ENCODE data around the gene TRIP10. TPM values are rescaled to one million over a fixed set of nuclear protein-coding genes. Genes with fewer than 3 reads are reported as not detected.

TRIP10 gene
- total and polyA plus RNA-seq, 10 of the 15 experiments (the other 5 are each of a cell fraction or from before 2014, with no cell fraction given): 0.79 to 54.5 (median 32.5) TPM

GRCh38 chr19:6710273-6711077 is 29.0 kb upstream of the TRIP10 start:
- no peak overlapping the region for H3K4me3 ChIP-seq
- ChIA-PET POLR2A (no interaction called here), RAD21 (ENCODE audit: unreplicated experiment) (no interaction called here), SMC1A (ENCODE audit: uncharacterized antibody, unreplicated experiment) (interaction anchor here (0.6 kb wide), 1 partner anchor 27 kb away, joined by 3 read pairs; the partner anchor contains the start of gene GPR108), CTCF (no interaction called here)
- DNase-seq (ENCODE audit: low read depth, low spot score): no peak
- intact Hi-C loops (cut with micrococcal nuclease; ENCODE audit: unreplicated experiment) (no loop called here), in situ Hi-C loops (cut with MboI) (no loop called here)
- H4K20me1 ChIP-seq (ENCODE audit: control insufficient read depth, insufficient read depth): no peaks in the 10 kb centered on the region
- BruUV-seq (replicated peaks): no TSS peak
- no peaks in the 10 kb centered on the region for H3K79me2 ChIP-seq (ENCODE audit: control insufficient read depth, insufficient read depth, low read length)
- H3K4me1 ChIP-seq (ENCODE audit: control insufficient read depth, insufficient read depth, low read length): no peaks in the 10 kb centered on the region
- H3K9me3 ChIP-seq (replicated peaks; ENCODE audit: control insufficient read depth, insufficient read depth, low read length): no peaks in the 10 kb centered on the region
- no peak overlapping the region for H3K9ac ChIP-seq (ENCODE audit: control insufficient read depth, insufficient read depth, low read length)
- FAIRE-seq: no peak
- no peak overlapping the region for H2AFZ ChIP-seq (ENCODE audit: control insufficient read depth, low read depth, low read length)
- ATAC-seq: peak; percentile 77
- no peak overlapping the region for H3K4me2 ChIP-seq (ENCODE audit: control insufficient read depth, insufficient read depth)
- 31% methylated on average over 29 of the region's 30 CpGs for WGBS (ENCODE audit: insufficient coverage, insufficient replicate concordance, low lambda C conversion rate, missing lambda C conversion rate)
- no peaks in the 10 kb centered on the region; a peak in 2 of 4 replicates for H3K27me3 ChIP-seq (replicated peaks in 1 of 2; ENCODE audit: control insufficient read depth in 2 of 2, insufficient read depth in 2 of 2, low read length in 1 of 2)
- no peaks in the 10 kb centered on the region for H3K36me3 ChIP-seq (ENCODE audit: control insufficient read depth in 2 of 2, insufficient read depth in 2 of 2, low read length in 1 of 2)
- no peak overlapping the region for H3K27ac ChIP-seq (ENCODE audit: control insufficient read depth, insufficient read depth)
- TF ChIP-seq BRCA1 (IDR thresholded peaks at IDR 0.05; ENCODE audit: low read depth, low read length) (no peak), HDAC6 (IDR thresholded peaks at IDR 0.05; ENCODE audit: unreplicated experiment) (no peak), CHD1 (IDR thresholded peaks at IDR 0.05; ENCODE audit: low read depth, low read length) (no peak), PKNOX1 (IDR thresholded peaks at IDR 0.05) (peak; percentile 70), ESRRA (IDR thresholded peaks at IDR 0.05; ENCODE audit: low read length) (no peak), MEF2A (IDR thresholded peaks at IDR 0.05; ENCODE audit: insufficient read depth, low read depth, low read length) (no peak), NBN (IDR thresholded peaks at IDR 0.05) (peak; percentile 30; the same call in 1 of the 2 replicates), PML (IDR thresholded peaks at IDR 0.05; ENCODE audit: low read length) (no peak), RAD51 (IDR thresholded peaks at IDR 0.05) (no peak), BACH1 (IDR thresholded peaks at IDR 0.05; ENCODE audit: borderline replicate concordance) (no peak), ZNF274 (IDR thresholded peaks at IDR 0.05; ENCODE audit: insufficient read depth, insufficient read length) (no peak), ETV6 (conservative IDR thresholded peaks at IDR 0.05 in 1 of 2, IDR thresholded peaks at IDR 0.05 in 1 of 2; ENCODE audit: borderline replicate concordance in 1 of 2, low read depth in 1 of 2) (no peak), MTA3 (IDR thresholded peaks at IDR 0.05; ENCODE audit: borderline replicate concordance, low read length) (no peak), TCF7 (IDR thresholded peaks at IDR 0.05; ENCODE audit: borderline replicate concordance) (no peak), CTCF (IDR thresholded peaks at IDR 0.05 in 2 of 3, conservative IDR thresholded peaks at IDR 0.05 in 1 of 3; ENCODE audit: control insufficient read depth in 2 of 3, extremely low read depth in 1 of 3, insufficient read depth in 1 of 3, low read depth in 3 of 3, low read length in 3 of 3) (peak in 2 of 3 experiments; percentile 2 to 30; a peak in 2 of 6 replicates), E2F4 (IDR thresholded peaks at IDR 0.05; ENCODE audit: low read depth, low read length) (no peak), POLR2AphosphoS5 (IDR thresholded peaks at IDR 0.05; ENCODE audit: low read length) (no peak)

Measured in GM12878 (cell line).